ENCODE data around the gene GPR3.
"Not testable (repeated sequence)": the region's sequence is repeated elsewhere in the genome, so short reads cannot be mapped to it uniquely, and the experiment has no call there.

- TF ChIP-seq POLR2A, CTCF (IDR thresholded peaks at IDR 0.05): not testable (repeated sequence)
Measured at GRCh38 chr1:27384797-27385196, 7.6 kb upstream of the GPR3 start.
